GM18508 (cell line): ENCODE measurements around the gene EEF1AKMT4.
"Not testable (repeated sequence)": the region's sequence is repeated elsewhere in the genome, so short reads cannot be mapped to it uniquely, and the experiment has no call there.

ENCODE experiments used
- ATAC-seq: cut with Tn5 transposase; IDR thresholded peaks from one replicate; pipeline ENCODE4 v1.9.1; 2021; ENCODE audit warnings: moderate number of reproducible peaks; ENCODE audit not compliant: insufficient read depth, unreplicated experiment

EEF1AKMT4 gene

GRCh38 chr3:184259878-184260723, 10.6 kb downstream of the EEF1AKMT4 start:
- no peak for ATAC-seq

GRCh38 chr3:184260724-184261269, 11.3 kb downstream of the EEF1AKMT4 start:
- ATAC-seq: no peak

GRCh38 chr3:184261270-184261853, 11.9 kb downstream of the EEF1AKMT4 start, which contains the start of gene CAMK2N2:
TSS of gene CAMK2N2 (minus strand) at chr3:184261553. CDS start at chr3:184261285, 268 bp downstream.
- ATAC-seq: no peak

- no peak for ATAC-seq
Measured at GRCh38 chr3:184261854-184262763, 12.6 kb downstream of the EEF1AKMT4 start.

- no peak for ATAC-seq
Measured at GRCh38 chr3:184262764-184263179, 13.3 kb downstream of the EEF1AKMT4 start.

DNA sequence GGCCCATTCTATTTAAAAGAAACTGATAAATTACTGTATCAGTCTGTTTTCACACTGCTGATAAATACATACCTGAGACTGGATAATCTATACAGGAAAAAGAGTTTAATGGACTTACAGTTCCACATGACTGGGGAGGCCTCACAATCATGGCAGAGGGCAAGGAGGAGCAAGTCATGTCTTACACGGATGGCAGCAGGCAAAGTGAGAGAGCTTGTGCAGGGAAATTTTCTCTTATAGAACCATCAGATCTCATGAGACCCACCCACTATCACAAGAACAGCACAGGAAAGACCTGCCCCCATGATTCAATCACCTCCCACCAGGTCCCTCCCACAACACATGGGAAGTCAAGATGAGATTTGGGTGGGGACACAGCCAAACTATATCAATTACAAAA, 17.8 kb downstream of the EEF1AKMT4 start:
- not testable (repeated sequence) for ATAC-seq

DNA sequence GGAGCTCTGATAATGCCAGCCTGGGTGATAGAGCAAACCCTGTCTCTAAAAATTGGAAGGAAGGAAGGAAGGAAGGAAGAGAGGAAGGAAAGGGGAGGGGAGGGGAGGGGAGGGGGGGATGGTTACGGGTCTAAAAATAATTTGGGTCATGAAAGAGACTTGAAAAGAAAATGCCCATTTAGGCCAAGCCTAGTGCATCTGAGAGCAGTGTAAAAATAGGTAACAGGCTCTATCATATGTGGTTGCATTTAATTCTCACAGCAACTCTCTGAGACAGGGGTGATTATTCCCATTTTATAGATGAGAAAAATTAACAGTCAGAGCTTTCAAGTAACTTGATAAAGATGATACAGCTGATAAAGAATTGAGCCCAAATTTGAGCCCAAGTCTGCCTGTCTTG, 22.8 kb downstream of the EEF1AKMT4 start:
- ATAC-seq: no peak

- ATAC-seq: no peak
Measured at GRCh38 chr3:184275381-184275701, 25.9 kb downstream of the EEF1AKMT4 start.

DNA sequence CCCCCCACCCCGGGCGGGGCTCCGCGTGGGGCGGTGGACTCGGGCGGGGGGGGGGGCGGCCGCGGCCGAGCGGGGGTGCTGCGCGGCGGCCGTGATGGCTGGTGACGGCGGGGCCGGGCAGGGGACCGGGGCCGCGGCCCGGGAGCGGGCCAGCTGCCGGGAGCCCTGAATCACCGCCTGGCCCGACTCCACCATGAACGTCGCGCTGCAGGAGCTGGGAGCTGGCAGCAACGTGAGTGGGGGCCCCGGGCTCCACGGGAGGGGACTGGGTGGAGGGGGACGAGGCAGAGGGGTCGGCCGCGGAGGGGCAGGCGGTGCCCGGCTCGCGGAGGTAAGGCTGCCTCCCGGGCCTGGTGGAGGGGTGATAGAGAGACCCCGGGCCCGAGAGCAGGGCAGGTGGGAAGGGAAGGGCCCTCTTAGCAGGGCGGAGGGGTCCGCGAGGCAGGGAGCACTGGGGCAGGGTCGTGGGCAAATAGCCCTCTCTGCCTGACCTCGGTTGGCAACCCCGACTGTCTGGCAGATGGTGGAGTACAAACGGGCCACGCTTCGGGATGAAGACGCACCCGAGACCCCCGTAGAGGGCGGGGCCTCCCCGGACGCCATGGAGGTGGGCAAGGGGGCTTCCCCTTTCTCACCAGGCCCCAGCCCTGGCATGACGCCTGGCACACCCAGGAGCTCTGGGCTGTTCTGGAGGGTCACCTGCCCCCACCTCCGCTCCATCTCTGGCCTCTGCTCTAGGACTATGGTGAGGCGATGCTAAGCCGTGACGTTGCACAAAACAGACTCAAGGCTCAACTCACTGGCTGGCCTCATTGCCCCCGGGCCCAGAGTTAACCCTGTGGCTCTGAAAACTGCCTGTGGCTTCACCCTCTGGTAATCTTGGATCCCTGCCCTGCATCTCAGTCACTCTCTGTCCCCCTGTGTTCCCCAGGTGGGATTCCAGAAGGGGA, 26.8 kb downstream of the EEF1AKMT4 start, which contains the start of gene ECE2:
Gene ECE2, plus strand, starts transcription at position 62 of the 950 bp plus-strand sequence. Its CDS starts 132 bp downstream, at position 194.
- ATAC-seq: no peak

DNA sequence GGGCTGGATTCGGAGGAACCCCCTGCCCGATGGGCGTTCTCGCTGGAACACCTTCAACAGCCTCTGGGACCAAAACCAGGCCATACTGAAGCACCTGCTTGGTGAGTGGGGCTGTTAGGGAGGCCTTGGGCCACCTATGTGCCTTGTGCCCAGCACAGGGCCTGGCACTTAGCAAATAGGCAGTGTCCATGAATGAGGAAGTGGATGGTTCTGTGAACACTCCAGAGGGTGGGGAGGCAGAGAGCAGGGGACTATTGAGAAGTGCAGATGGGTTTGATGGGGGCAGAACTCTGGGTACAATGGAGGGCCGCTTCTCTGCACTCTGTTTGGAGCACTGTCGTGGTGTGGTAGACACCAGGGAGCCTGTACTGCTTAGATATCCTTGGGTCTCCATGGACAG, 27.9 kb downstream of the EEF1AKMT4 start:
- ATAC-seq: no peak

GRCh38 chr3:184282941-184283340, 33.5 kb downstream of the EEF1AKMT4 start:
- no peak for ATAC-seq

GRCh38 chr3:184283681-184284080, 34.2 kb downstream of the EEF1AKMT4 start:
- ATAC-seq: no peak

GRCh38 chr3:184284696-184285095, 35.2 kb downstream of the EEF1AKMT4 start:
- ATAC-seq: no peak

- no peak for ATAC-seq
Measured at GRCh38 chr3:184289426-184289938, 40.0 kb downstream of the EEF1AKMT4 start.

DNA sequence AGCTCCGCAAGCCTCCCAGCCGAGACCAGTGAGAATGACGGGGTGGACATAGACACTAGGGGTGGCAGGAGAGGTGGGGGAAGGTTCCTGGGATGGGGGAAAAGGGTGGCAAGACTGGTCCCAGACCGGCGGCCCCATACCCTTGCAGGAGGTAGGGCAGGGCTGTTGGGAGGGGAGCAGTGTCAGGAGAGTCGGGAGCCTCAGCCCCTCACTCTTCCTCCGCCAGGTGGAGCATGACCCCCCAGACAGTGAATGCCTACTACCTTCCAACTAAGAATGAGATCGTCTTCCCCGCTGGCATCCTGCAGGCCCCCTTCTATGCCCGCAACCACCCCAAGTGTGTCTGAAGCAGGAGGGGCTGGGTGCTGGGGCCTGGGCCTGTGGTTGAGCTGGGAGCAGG, 40.9 kb downstream of the EEF1AKMT4 start:
- no peak for ATAC-seq

DNA sequence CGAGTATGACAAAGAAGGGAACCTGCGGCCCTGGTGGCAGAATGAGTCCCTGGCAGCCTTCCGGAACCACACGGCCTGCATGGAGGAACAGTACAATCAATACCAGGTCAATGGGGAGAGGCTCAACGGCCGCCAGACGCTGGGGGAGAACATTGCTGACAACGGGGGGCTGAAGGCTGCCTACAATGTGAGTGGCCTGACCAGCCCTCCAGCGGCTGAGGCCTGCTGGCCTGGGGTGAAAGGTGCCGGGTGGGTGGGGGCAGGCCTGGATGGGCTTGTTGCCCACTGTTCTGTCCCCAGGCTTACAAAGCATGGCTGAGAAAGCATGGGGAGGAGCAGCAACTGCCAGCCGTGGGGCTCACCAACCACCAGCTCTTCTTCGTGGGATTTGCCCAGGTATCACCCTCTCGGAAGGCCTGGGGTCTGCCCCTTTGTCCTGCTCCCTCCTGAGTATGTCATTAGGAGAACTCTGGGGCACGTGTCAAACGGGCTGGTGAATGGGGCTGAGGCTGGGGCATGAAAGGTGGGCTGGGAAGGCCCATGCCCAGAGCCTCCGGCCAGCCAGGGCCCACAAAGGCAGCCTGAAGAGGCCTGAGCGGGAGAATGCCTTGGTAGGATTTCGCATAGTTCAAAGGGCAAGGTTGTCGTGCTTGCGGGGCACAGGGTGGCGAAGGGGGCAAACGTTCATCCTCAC, 41.7 kb downstream of the EEF1AKMT4 start:
- no peak for ATAC-seq

DNA sequence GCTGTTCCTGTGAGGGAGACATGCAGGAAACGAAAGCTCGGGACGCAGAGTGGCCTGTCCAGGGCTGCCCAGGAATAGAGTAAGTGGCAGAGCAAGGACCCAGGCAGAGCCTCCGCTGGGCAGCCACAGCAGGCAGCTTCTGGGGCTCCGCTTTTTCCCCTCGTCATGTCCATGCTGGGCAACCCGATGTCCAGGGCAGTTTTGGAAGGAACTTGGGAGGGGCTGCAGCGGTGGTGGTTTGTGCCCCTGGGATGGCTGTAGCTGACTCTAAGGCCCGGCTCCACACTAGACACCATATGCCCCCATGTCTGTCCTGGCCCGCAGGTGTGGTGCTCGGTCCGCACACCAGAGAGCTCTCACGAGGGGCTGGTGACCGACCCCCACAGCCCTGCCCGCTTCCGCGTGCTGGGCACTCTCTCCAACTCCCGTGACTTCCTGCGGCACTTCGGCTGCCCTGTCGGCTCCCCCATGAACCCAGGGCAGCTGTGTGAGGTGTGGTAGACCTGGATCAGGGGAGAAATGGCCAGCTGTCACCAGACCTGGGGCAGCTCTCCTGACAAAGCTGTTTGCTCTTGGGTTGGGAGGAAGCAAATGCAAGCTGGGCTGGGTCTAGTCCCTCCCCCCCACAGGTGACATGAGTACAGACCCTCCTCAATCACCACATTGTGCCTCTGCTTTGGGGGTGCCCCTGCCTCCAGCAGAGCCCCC, 42.4 kb downstream of the EEF1AKMT4 start:
- no peak for ATAC-seq

DNA sequence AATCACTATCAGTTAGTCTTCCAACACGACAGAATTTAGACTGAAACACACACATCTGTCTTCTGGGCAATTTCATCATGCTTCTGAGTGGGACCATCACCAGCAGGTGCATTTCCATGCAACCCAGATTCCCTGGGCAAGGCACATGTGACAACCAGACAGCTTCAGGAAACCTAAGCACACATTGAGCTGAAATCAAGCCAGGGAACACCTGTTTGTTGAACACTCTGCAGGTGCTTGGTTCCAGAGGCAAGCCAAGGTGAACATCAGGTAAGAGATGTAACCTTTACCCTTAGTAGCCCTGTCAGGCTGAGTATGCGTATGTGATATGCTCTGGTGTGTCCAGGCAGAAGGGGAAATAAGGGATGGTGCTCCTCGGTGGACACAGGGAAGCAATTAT, 46.3 kb downstream of the EEF1AKMT4 start:
- ATAC-seq: no peak
